ENCODE data around the gene SLC25A33. TPM values are rescaled to one million over a fixed set of nuclear protein-coding genes. Genes with fewer than 3 reads are reported as not detected.

Gene SLC25A33
- total and polyA plus RNA-seq, 2 of the 8 experiments (the other 6 are each of a cell fraction or from before 2014, with no cell fraction given): 7.8 to 12.8 TPM

DNA sequence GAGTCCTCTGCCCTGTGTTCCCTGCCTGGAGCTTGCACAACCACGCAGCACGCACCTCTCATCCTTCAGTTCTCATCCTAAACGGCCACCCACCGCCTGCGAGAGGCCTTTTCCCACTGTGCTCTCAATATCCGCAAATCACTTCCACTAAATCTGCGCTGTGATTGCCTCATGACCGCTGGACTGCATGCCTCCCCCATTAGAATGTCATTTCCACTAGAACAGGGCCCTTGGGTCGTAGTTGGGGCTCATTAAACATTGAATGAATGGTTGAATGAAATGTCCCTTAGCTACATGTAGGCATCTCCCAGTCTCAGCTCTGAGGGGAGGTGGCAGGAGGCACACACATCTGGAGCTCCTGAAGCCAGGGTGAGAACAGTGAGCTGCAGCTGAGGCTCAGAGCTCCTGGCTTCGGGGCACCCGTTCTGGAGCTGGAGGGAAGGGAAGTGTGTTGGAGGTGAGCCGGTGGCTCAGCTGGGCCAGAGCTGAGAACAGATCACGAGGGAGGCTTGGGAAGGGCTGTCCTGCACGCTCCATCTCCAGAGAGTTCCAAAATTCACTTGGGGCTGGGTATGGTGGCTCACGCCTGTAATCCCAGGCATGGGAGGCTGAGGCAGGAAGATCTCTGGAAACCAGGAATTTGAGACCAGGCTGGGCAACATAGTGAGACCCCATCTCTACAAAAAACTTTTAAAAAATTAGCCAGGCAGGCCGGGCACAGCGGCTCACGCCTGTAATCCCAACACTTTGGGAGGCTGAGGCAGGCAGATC, 79.8 kb downstream of the SLC25A33 start (continued):
- TF ChIP-seq RXRA (IDR thresholded peaks at IDR 0.05; ENCODE audit: insufficient read depth, low read depth, low read length): no peak
- TF ChIP-seq TBP (IDR thresholded peaks at IDR 0.05; ENCODE audit: low read depth, low read length): no peak
- no peak for TF ChIP-seq CTBP2 (IDR thresholded peaks at IDR 0.05; ENCODE audit: borderline replicate concordance, insufficient read depth, insufficient read length, low read length)
- TF ChIP-seq EZH2 (IDR thresholded peaks at IDR 0.05; ENCODE audit: low read depth, low read length, severe bottlenecking): no peak
- TF ChIP-seq SIRT6 (IDR thresholded peaks at IDR 0.05; ENCODE audit: low read length): no peak
- TF ChIP-seq USF2 (IDR thresholded peaks at IDR 0.05; ENCODE audit: low read length): no peak
- TF ChIP-seq BACH1 (IDR thresholded peaks at IDR 0.05; ENCODE audit: low read length): no peak
- no peak for TF ChIP-seq EGR1 (IDR thresholded peaks at IDR 0.05; ENCODE audit: borderline replicate concordance, low read depth, low read length)
- TF ChIP-seq, protein P1, sequence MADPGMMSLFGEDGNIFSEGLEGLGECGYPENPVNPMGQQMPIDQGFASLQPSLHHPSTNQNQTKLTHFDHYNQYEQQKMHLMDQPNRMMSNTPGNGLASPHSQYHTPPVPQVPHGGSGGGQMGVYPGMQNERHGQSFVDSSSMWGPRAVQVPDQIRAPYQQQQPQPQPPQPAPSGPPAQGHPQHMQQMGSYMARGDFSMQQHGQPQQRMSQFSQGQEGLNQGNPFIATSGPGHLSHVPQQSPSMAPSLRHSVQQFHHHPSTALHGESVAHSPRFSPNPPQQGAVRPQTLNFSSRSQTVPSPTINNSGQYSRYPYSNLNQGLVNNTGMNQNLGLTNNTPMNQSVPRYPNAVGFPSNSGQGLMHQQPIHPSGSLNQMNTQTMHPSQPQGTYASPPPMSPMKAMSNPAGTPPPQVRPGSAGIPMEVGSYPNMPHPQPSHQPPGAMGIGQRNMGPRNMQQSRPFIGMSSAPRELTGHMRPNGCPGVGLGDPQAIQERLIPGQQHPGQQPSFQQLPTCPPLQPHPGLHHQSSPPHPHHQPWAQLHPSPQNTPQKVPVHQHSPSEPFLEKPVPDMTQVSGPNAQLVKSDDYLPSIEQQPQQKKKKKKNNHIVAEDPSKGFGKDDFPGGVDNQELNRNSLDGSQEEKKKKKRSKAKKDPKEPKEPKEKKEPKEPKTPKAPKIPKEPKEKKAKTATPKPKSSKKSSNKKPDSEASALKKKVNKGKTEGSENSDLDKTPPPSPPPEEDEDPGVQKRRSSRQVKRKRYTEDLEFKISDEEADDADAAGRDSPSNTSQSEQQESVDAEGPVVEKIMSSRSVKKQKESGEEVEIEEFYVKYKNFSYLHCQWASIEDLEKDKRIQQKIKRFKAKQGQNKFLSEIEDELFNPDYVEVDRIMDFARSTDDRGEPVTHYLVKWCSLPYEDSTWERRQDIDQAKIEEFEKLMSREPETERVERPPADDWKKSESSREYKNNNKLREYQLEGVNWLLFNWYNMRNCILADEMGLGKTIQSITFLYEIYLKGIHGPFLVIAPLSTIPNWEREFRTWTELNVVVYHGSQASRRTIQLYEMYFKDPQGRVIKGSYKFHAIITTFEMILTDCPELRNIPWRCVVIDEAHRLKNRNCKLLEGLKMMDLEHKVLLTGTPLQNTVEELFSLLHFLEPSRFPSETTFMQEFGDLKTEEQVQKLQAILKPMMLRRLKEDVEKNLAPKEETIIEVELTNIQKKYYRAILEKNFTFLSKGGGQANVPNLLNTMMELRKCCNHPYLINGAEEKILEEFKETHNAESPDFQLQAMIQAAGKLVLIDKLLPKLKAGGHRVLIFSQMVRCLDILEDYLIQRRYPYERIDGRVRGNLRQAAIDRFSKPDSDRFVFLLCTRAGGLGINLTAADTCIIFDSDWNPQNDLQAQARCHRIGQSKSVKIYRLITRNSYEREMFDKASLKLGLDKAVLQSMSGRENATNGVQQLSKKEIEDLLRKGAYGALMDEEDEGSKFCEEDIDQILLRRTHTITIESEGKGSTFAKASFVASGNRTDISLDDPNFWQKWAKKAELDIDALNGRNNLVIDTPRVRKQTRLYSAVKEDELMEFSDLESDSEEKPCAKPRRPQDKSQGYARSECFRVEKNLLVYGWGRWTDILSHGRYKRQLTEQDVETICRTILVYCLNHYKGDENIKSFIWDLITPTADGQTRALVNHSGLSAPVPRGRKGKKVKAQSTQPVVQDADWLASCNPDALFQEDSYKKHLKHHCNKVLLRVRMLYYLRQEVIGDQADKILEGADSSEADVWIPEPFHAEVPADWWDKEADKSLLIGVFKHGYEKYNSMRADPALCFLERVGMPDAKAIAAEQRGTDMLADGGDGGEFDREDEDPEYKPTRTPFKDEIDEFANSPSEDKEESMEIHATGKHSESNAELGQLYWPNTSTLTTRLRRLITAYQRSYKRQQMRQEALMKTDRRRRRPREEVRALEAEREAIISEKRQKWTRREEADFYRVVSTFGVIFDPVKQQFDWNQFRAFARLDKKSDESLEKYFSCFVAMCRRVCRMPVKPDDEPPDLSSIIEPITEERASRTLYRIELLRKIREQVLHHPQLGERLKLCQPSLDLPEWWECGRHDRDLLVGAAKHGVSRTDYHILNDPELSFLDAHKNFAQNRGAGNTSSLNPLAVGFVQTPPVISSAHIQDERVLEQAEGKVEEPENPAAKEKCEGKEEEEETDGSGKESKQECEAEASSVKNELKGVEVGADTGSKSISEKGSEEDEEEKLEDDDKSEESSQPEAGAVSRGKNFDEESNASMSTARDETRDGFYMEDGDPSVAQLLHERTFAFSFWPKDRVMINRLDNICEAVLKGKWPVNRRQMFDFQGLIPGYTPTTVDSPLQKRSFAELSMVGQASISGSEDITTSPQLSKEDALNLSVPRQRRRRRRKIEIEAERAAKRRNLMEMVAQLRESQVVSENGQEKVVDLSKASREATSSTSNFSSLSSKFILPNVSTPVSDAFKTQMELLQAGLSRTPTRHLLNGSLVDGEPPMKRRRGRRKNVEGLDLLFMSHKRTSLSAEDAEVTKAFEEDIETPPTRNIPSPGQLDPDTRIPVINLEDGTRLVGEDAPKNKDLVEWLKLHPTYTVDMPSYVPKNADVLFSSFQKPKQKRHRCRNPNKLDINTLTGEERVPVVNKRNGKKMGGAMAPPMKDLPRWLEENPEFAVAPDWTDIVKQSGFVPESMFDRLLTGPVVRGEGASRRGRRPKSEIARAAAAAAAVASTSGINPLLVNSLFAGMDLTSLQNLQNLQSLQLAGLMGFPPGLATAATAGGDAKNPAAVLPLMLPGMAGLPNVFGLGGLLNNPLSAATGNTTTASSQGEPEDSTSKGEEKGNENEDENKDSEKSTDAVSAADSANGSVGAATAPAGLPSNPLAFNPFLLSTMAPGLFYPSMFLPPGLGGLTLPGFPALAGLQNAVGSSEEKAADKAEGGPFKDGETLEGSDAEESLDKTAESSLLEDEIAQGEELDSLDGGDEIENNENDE (IDR thresholded peaks at IDR 0.05; ENCODE audit: insufficient replicate concordance, low read length): no peak

Data from H1 (cell line).